ENCODE measurements around the gene MUC20. TPM values are rescaled to one million over a fixed set of nuclear protein-coding genes. Genes with fewer than 3 reads are reported as not detected.
"Not testable (repeated sequence)": the region's sequence is repeated elsewhere in the genome, so short reads cannot be mapped to it uniquely, and the experiment has no call there.

The MUC20 gene
- total and polyA plus RNA-seq, 4 donors = 1.1 to 9.7 (median 7.7) TPM

GRCh38 chr3:195722139-195722995 lies 1.6 kb downstream of the MUC20 start:
- TF ChIP-seq HNF4A (conservative IDR thresholded peaks at IDR 0.05) = peak; percentile 34 to 66

GRCh38 chr3:195722996-195723345 lies 2.2 kb downstream of the MUC20 start:
- peak overlapping the region in 2 of 3 donors; percentile 33 to 59 for H3K4me3 ChIP-seq (ENCODE audit: low read depth in 1 of 3, low read length in 3 of 3)
- peaks cover 0 to 12% (median 3%) of the 10 kb centered on the region in 4 donors for H3K4me1 ChIP-seq (ENCODE audit: control insufficient read depth in 4 of 4, insufficient read depth in 4 of 4, low read length in 3 of 4)
- not testable (repeated sequence) for DNase-seq (ENCODE audit: low spot score); H3K9me3 ChIP-seq (ENCODE audit: control insufficient read depth in 4 of 4, low read length in 3 of 4); H3K27me3 ChIP-seq (ENCODE audit: control insufficient read depth in 4 of 4, insufficient read depth in 4 of 4, low read length in 3 of 4); H3K9ac ChIP-seq (ENCODE audit: low read depth in 1 of 2, low read length in 2 of 2); H3K36me3 ChIP-seq (ENCODE audit: control insufficient read depth in 4 of 4, insufficient read depth in 3 of 4, low read depth in 1 of 4, low read length in 3 of 4)
- 63% methylated on average over 7 of the region's 9 CpGs for WGBS
- peak overlapping the region; percentile 34 to 54 for H3K27ac ChIP-seq (ENCODE audit: low read depth in 1 of 2, low read length in 2 of 2)

More at GRCh38 chr3:195722139-195722995, 1.6 kb downstream of the MUC20 start:
- H3K27me3 ChIP-seq (ENCODE audit: control insufficient read depth in 4 of 4, insufficient read depth in 4 of 4, low read length in 3 of 4); H3K4me1 ChIP-seq (ENCODE audit: control insufficient read depth in 4 of 4, insufficient read depth in 4 of 4, low read length in 3 of 4); H3K36me3 ChIP-seq (ENCODE audit: control insufficient read depth in 4 of 4, insufficient read depth in 3 of 4, low read depth in 1 of 4, low read length in 3 of 4); DNase-seq (ENCODE audit: low spot score); H3K9me3 ChIP-seq (ENCODE audit: control insufficient read depth in 4 of 4, low read length in 3 of 4): not testable (repeated sequence)
- 52% methylated on average over 18 of the region's 21 CpGs for WGBS
- peak overlapping the region; percentile 34 to 54 for H3K27ac ChIP-seq (ENCODE audit: low read depth in 1 of 2, low read length in 2 of 2)
- H3K4me3 ChIP-seq (ENCODE audit: low read depth in 1 of 3, low read length in 3 of 3) = peak overlapping the region in 2 of 3 donors; percentile 33 to 59
- H3K9ac ChIP-seq (ENCODE audit: low read depth in 1 of 2, low read length in 2 of 2) = peak overlapping the region in 1 of 2 donors; percentile 75

- H3K27ac ChIP-seq (ENCODE audit: low read depth in 1 of 2, low read length in 2 of 2); H3K36me3 ChIP-seq (ENCODE audit: control insufficient read depth in 4 of 4, insufficient read depth in 3 of 4, low read depth in 1 of 4, low read length in 3 of 4); H3K9me3 ChIP-seq (ENCODE audit: control insufficient read depth in 4 of 4, low read length in 3 of 4); H3K27me3 ChIP-seq (ENCODE audit: control insufficient read depth in 4 of 4, insufficient read depth in 4 of 4, low read length in 3 of 4); DNase-seq (ENCODE audit: low spot score); H3K9ac ChIP-seq (ENCODE audit: low read depth in 1 of 2, low read length in 2 of 2); H3K4me3 ChIP-seq (ENCODE audit: low read depth in 1 of 3, low read length in 3 of 3): not testable (repeated sequence)
- H3K4me1 ChIP-seq (ENCODE audit: control insufficient read depth in 4 of 4, insufficient read depth in 4 of 4, low read length in 3 of 4) = peaks cover 0 to 12% (median 3%) of the 10 kb centered on the region in 4 donors
- WGBS = no CpG with 5 or more reads among the region's 13 CpGs
These were observed 3.6 kb downstream of the MUC20 start for GRCh38 chr3:195724363-195724762.

GRCh38 chr3:195725916-195726740 lies 5.3 kb downstream of the MUC20 start:
- 91% methylated on average over 32 of the region's 32 CpGs for WGBS
- not testable (repeated sequence) for DNase-seq (ENCODE audit: low spot score); H3K4me3 ChIP-seq (ENCODE audit: low read depth in 1 of 3, low read length in 3 of 3); H3K9me3 ChIP-seq (ENCODE audit: control insufficient read depth in 4 of 4, low read length in 3 of 4); H3K27me3 ChIP-seq (ENCODE audit: control insufficient read depth in 4 of 4, insufficient read depth in 4 of 4, low read length in 3 of 4); H3K27ac ChIP-seq (ENCODE audit: low read depth in 1 of 2, low read length in 2 of 2); H3K9ac ChIP-seq (ENCODE audit: low read depth in 1 of 2, low read length in 2 of 2)
- Histone ChIP-seq H3K4me1 (ENCODE audit: control insufficient read depth in 4 of 4, insufficient read depth in 4 of 4, low read length in 3 of 4) (peaks cover 0 to 14% (median 3%) of the 10 kb centered on the region in 4 donors), H3K36me3 (ENCODE audit: control insufficient read depth in 4 of 4, insufficient read depth in 3 of 4, low read depth in 1 of 4, low read length in 3 of 4) (peaks cover 0 to 11% (median 7%) of the 10 kb centered on the region in 4 donors)

GRCh38 chr3:195727606-195728195 lies 6.9 kb downstream of the MUC20 start:
- peaks cover 0 to 19% (median 10%) of the 10 kb centered on the region in 4 donors for H3K36me3 ChIP-seq (ENCODE audit: control insufficient read depth in 4 of 4, insufficient read depth in 3 of 4, low read depth in 1 of 4, low read length in 3 of 4)
- no peak for DNase-seq (ENCODE audit: low spot score)
- H3K4me3 ChIP-seq (ENCODE audit: low read depth in 1 of 3, low read length in 3 of 3) = no peak overlapping the region
- H3K4me1 ChIP-seq (ENCODE audit: control insufficient read depth in 4 of 4, insufficient read depth in 4 of 4, low read length in 3 of 4) = peaks cover 0 to 14% (median 3%) of the 10 kb centered on the region in 4 donors
- no peak overlapping the region for H3K27ac ChIP-seq (ENCODE audit: low read depth in 1 of 2, low read length in 2 of 2)
- 56% methylated on average over 7 of the region's 7 CpGs for WGBS
- H3K9ac ChIP-seq (ENCODE audit: low read depth in 1 of 2, low read length in 2 of 2) = no peak overlapping the region
- no peaks in the 10 kb centered on the region for H3K27me3 ChIP-seq (ENCODE audit: control insufficient read depth in 4 of 4, insufficient read depth in 4 of 4, low read length in 3 of 4)
- no peaks in the 10 kb centered on the region for H3K9me3 ChIP-seq (ENCODE audit: control insufficient read depth in 4 of 4, low read length in 3 of 4)
- TF ChIP-seq TAF1 (conservative IDR thresholded peaks at IDR 0.05) (no peak), HNF4A (conservative IDR thresholded peaks at IDR 0.05) (no peak), HNF4G (IDR thresholded peaks at IDR 0.05) (no peak), ATF3 (IDR thresholded peaks at IDR 0.05) (no peak), ZBTB33 (IDR thresholded peaks at IDR 0.05) (no peak), RAD21 (IDR thresholded peaks at IDR 0.05) (no peak), FOXA1 (IDR thresholded peaks at IDR 0.05) (no peak), REST (IDR thresholded peaks at IDR 0.05) (no peak)
